GM19372 (cell line): Measurements from ENCODE around the gene SLFN11.
A peak's percentile ranks its signal among the peaks of the same experiment; 100 is the strongest.
"Not testable (repeated sequence)": the region's sequence is repeated elsewhere in the genome, so short reads cannot be mapped to it uniquely, and the experiment has no call there.

ENCODE experiments used
- ATAC-seq: cut with Tn5 transposase; IDR thresholded peaks from one replicate; pipeline ENCODE4 v1.9.1; 2021; ENCODE audit warnings: mild to moderate bottlenecking, low read depth, moderate library complexity; ENCODE audit not compliant: unreplicated experiment

The SLFN11 gene

DNA sequence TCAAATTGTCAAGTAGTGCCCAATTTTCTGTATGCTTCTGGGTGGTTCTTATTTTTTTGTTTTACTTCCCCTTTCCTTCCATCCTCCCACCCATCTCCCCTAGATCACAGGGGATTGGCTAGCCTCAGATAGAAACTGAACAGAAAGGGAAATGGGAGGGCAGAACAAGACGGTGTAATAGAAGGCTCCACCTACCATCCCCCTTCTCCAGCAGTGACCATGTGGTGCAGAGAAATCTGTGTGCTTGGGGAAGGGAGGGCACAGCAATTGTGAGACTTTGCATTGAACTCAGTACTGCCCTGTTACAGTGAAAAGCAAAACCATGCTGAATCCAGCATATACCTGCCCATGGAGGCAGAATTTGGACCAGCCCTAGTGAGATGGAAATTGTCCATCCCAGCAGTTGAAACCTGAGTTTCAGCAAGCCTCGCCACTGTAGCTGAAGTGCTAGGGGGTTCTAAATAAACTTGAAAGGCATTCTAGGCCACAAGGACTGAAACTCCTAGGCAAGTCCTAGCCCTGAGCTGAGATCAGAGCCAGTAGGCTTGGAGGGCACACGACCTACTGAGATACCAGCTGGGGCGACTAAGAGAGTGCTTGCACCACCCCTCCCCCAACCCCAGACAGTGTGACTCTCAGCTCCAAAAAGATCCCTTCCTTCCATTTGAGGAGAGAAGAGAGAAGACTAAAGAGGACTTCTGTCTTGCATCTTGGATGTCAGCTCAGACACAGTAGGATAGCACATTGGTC is 5.2 kb downstream of the SLFN11 start:
- peak; percentile 93 for ATAC-seq

DNA sequence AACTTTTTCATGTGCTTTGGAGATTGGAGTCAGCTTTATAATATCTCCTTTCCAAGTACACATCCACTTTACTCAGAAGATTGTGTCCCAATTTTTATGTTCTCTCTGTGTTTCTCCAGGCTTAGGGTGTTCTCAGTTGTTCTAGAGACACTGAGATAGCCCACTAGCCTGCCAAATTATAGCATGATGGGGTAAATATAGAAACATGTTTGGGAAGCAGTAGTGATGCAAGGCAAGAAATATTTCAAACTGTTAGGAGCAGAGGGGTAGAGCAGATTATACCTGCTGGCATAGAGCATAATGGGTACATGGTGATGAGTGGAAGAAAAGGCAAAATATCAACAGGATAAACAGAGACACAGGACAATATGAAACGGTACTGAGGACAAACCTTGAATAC is 12.4 kb downstream of the SLFN11 start:
- ATAC-seq: no peak

DNA sequence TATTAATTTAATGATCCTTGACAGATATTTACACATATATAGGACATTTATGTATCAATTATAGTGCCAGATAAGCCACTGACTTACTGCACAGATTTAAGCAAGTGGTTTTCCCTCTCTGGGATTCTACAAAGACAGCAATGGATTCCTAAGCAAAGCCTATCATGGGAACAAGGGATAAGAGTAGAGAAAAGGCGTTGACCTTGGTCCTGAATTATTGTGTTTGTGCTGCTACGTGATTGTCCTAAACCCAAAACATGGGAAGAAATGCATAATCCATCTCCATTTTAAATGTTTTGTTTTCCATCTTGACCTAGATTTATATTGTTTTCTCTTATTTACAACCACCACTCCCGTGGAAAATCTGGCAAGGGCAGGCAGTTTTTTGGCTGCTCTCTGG is 14.0 kb downstream of the SLFN11 start:
- no peak for ATAC-seq

DNA sequence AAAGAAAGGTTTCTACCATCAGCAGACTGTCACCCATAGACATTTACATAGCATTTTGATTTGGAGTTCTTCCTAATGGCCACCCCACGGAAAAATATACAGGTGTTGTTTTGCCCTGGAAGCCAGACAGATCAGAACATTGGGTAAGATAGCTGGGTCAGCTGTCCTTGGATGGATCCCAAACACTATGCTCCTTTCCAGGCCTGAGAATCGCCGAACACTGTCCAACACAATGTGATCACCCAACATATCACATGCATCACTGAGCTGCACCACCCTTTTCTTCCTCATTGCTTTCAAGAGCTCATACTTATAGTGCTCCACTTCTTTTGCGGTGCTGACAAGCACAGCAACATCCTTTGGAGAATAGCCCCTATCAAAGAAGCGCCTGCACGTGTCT is 21.1 kb downstream of the SLFN11 start:
- no peak for ATAC-seq

DNA sequence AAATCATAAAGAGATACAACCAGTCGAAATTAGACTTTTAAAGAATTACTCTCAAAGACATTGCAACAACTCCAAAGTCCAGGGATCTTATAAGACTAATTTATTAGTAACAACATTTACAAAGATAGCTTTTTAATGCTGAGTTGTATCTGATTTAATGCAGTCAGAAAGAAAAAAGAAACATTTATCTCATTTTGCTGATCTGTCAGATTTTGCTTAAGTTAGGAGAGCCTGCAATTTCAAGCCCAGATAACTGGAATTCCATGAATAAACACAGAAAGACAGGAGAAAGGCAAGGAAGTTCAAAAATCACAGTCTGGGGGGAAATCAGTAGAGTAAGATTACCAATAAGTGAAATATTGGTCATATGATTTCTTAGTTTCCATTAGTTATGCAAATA is 22.9 kb downstream of the SLFN11 start:
- no peak for ATAC-seq

DNA sequence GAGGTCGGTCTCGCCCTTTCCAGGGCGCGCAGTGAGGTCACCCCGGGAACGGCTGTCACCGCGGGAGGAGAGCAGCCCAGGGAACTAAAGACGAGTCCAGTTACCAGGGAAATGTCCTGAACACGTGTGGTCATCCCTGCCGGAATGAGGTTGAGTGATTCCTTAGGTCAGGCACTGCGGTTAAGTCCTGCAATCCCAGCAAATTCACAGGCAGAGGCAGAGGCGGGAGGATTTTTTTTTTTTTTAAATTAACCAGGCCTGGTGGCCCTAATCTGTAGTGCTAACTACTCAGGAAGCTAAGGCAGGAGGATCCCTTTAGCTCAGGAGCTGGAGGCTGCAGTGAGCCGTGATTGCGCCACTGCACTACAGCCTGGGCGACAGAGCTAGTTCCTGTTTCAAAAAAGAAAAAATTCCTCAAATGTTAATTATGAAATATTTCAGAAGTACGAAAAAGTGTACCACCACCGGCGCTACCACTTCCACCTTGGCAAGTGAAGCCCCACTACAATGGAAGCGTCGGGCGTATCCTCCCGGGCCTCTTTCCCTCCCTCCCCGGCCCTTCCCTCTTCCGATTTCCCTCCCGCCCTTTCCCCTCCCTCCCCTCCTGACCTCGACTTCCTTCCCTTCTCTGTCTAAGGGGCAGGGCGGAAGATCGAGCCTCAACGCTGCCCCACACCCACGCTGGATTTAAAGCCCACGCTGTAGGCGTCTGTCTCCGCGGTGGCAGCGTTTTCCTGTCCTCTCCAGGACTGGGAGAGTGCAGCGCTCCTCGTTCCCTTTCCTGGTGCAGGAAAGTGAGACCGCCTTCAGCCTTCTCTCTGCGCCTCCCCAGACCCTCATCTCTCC is 27.3 kb downstream of the SLFN11 start:
- no peak for ATAC-seq

DNA sequence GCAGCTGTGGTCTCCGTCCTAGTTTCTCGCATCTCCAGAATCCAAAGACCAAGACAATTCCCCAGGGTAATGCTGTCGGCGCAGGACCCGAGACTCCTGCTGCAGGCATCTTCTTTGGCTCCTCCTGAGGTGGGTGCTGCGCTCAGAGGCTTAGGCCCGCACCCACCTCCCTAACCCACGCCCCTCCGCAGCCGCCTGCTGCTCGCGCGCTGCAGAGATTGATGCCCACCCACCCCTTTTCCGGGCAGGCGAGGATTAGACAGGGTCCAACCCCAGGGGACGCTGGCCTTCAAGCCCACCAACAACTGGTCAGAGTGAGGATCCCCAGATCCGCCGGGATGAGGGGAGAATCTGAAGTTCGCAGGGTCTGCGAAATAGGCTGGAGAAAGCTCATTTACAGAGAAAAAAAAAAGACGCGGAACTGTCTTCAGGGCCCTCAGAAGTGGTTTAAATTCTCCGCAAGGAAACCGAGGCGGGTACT is 27.9 kb downstream of the SLFN11 start:
- no peak for ATAC-seq

DNA sequence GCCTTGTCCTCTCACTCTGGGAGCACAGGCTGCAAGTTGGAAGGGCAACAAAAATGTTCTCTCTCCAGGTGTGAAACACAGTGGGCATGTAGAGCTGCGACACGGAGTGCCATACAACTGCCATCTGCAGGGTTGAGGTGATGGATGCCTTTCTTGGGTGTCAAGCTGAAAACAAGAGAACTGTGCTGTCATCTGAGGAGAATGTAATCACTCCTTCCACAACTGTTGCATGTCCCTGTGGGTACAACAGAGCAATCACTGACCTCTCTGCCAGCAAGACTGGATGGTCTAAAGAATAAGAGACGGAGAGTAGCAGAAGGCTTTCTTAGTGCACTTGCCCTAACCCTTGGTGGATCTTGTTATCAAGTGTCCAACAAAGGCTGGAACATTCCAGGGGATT is 29.2 kb downstream of the SLFN11 start:
- ATAC-seq: no peak

DNA sequence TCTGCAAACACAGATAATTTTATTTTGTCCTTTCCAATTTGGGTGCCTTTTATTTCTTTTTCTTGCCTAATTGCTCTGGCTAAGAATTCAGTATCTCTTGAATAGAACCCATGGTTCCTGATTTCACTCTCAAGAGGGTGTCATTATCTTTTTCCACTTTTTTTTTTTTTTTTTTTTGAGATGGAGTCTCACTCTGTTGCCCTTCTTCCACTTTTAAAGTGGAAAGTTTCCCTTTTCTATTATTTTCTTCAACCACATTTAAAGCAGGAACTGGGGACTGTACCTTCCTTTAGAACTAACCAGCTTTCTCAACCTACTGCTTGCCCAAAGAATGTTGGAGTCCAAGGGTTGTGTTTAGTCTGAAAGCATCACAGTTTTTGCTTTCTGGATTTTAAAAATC is 31.1 kb downstream of the SLFN11 start:
- ATAC-seq: no peak

DNA sequence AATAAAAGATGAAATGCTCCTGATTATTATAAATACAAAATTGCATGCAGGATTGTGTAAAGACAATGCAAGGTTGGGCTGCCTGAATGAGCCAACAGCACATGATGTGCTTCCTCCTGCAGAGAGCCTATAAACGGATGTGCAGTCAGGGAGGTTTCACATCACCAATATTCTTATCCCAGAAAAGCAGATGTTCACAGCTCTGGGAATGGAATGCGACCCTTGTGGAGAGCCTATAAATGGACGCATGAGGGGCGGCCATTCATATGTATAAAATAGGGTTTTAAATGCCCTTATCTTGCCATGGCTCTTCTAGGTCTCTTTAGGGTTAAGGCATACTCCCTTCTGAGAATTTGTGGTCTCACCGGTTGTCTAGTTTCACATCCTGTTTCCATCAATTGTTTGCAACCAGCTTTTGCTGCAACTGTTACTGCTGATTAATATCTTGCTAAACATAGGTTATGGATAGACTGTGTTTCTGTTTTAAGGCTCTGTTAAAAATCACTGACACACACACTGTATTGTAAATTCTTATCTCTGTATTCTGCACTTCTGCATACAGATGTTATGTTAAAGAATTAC is 31.9 kb downstream of the SLFN11 start:
- ATAC-seq: no peak

DNA sequence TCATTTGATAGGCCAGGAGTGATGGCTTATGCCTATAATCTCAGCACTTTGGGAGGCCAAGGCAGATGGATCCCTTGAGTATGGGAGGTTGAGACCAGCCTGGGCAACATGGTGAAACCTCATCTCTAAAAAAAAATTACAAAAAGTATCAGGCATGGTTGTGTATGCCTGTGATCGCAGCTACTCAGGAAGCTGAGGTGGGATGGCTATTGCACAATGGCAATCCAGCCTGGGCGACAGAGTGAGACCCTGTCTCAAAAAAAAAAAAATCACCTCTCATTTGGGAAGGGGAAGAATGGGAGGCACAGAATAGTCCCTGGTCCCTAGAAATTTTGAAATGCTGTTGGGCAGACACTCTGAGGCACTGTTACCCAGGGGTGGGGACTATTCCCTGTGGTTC is 35.2 kb downstream of the SLFN11 start:
- no peak for ATAC-seq

DNA sequence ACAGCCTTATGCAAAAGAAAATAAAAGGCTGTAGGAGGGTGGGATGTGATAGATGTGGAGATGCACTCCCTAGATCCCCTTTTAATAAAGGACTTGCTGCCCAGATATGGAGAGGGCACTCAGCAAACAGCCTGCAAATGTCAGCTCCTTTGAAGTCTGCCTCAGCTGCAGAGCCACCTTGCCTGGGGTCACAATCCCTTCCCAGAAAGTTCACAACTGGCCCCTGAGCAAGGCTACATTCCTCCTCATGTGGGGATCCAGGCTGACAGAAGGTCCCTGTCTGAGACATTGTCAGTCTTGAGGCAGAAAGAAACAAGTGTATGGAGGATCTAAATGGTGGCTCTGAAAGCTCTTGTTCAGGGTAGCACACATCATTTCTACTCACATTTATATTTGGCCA is 36.1 kb downstream of the SLFN11 start:
- no peak for ATAC-seq

DNA sequence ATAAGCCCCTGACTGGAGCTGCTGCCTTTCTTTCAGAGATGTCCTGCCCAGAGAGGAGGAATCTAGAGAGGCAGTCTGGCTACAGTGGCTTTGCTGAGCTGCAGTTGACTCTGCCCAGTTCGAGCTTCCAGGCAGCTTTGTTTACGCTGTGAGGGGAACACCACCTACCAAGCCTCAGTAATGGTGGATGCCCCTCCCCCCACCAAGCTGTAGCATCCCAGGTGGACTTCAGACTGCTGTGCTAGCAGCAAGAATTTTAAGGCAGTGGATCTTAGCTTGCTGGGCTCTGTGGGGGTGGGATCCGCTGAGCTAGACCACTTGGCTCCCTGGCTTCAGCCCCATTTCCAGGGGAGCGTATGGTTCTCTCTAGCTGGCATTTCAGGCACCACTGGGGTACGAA is 39.8 kb downstream of the SLFN11 start:
- not testable (repeated sequence) for ATAC-seq

DNA sequence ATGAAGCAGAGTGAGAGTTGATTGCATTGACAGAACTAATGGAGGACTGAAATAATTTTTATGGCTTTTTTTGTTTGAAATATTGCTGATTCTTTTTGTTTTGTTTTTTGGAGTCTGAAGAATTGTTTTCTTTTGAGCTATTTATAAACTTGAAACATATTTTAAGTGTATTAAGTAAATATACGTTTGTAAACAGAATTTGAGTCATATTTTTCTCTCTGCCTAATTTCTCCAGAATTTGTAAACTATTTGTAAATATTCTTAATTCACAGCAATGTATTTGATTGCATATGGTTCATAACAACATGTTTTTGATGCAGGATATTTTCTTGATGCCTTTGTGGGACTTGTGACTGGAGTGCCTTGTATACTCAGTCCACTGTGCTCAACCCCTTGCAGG is 50.7 kb downstream of the SLFN11 start:
- ATAC-seq: no peak

DNA sequence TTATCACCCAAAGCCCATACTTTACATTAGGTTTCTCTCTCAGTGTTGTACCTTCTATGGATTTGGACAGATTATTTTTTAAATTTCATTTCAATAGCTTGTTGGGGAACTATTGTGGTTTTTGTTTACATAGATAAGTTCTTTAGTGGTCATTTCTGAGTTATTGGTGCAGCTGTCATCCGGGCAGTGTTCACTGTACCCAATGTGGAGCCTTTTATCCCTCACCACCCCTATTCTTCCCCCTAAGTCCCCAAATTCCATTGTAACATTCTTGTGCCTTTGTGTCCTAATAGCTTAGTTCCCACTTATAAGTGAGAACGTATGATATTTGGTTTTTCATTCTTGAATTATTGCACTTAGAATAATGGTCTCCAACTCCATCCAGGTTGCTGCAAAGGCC is 57.5 kb downstream of the SLFN11 start:
- ATAC-seq: no peak

DNA sequence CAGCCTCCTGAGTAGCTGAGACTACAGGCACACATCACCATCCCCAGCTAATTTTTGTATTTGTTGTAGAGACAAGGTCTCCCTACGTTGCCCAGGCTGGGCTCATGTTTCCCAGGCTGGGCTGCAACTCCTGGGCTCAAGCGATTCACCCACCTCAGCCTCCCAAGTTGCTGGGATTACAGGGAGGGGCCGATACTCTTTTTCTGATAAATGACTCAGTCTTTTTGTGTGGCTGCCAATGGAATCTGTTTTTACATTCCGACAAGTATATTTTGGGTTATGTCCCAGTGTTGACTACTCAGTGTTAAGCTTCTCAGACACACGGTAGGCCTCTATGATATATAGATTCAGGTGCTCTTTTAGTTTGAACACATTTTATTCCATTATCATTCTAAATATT is 58.1 kb downstream of the SLFN11 start:
- no peak for ATAC-seq

DNA sequence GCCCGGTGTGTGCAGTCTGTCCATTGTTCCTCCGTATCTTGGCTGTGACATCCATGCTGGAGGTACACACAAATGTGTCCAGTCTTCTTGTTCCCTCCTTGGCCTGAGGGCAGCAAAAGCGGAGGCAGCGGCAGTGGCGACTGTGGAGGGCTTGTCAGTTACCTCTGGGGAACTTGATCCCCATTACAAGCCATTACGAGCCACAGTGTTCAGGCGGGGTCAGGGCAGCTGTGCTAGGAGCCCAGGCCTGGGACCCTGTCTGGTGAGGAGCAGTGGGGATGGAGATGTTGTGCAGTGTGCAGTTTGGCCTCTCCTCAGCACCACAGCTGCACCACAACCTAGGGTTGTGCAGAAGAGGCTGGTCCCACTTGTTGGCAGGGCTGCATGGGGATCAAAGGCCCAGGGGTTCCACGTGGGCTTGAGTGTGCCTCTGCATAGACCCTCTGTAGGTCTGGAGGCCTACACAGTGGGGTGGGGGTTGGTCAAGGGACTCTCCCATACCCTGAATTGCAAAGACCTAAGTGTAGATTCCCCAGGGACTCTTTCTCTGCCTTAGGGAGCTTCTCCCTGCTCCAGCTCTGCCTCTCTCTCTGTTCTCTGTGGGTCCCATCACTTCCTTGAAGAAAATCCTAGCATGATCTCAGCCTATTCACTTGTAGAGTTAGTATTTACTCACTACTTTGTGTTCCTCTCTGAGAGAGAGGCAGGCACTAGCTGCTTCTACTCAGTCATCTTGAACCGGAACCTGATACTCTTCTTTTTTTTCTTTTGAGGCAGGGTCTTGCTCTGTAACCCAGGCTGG is 58.8 kb downstream of the SLFN11 start:
- ATAC-seq: no peak

DNA sequence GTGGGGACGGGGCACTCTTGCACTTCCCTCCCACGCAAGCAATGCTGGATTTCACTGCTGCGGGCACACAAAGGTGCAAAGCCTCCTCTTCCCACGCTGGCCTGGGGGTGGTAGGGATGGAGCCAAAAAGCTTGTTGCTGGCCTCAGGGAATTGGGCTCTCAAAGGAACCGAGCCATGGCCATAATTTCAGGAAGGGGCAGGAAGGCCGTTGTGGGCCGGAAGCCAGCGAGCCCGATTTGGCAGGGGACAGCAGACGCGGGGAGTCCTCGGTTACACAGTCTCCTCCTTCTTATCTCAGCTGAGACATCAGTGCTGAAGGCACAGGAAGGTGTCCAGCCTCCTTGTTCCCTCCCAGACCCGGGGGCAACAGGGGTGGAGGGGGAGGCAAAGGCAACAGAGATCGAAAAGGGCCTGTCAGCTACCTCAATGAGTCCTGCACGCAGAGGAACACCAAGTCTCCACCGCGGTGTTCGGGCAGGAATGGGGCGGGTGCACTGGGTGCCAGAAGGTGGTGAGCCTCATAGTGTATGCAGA is 59.5 kb downstream of the SLFN11 start:
- no peak for ATAC-seq

DNA sequence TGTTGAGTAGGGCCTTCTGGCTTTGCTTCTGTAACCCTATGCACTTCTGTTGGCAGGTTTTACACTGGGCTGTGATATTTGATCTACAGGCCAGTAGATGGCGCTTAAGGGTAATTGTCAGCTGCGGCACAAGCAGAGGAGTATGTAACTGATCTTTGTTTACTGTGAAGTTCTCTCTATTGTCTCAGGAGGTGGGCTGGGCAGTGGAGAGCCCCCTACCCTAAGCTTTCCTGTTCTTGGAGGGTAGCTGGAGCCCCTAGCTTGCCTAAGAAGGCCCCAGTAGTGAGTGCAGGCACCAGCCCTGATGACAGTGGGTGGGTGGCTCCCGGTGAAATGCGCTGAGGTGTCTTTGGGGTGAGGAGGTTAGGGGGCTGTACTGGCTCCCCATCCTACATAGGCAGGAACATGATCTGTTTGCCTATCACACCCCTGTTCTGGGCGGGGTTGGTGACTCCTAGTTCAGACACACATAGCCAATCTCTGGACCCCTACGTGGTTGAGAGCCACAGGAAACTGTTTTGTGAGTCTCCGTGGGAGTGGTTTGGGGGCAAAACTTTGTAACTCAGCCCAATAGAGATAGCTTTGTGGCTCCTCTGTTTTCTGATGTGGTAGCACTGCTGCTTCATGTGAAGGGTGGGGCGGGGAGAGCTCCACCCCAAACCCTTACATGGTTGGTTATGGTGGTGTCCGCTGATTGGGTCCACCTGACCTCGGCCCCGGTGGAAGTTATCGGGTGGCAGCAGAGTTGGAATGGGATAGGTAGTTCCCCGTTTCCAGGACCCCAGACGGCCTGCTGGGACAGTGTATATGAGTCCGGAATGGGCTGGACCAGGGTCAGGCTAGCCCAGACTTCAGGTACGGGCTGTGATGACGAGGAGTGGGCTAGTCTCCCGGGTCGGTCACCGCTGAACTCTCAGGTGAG is 60.4 kb downstream of the SLFN11 start:
- ATAC-seq: peak; percentile 72
